HG02571 (cell line): ENCODE measurements around the gene C11orf87.

Source experiments
- ATAC-seq: cut with Tn5 transposase; IDR thresholded peaks from one replicate; pipeline ENCODE4 v1.9.1; 2021; ENCODE audit warnings: mild to moderate bottlenecking, moderate library complexity; ENCODE audit not compliant: unreplicated experiment

The C11orf87 gene

GRCh38 chr11:109439684-109440083 is 17.7 kb downstream of the C11orf87 start:
- no peak for ATAC-seq

- no peak for ATAC-seq
Observed at GRCh38 chr11:109443052-109443451, 21.1 kb downstream of the C11orf87 start.

GRCh38 chr11:109454857-109455256 is 32.9 kb downstream of the C11orf87 start:
- no peak for ATAC-seq
